GM19452 (cell line): ENCODE results near the gene MMP24.
"Not testable (repeated sequence)": the region's sequence is repeated elsewhere in the genome, so short reads cannot be mapped to it uniquely, and the experiment has no call there.

Experiments
- ATAC-seq: cut with Tn5 transposase; IDR thresholded peaks from one replicate; pipeline ENCODE4 v1.9.1; 2021; ENCODE audit not compliant: unreplicated experiment

Gene MMP24

GRCh38 chr20:35305682-35306556 is 79.4 kb downstream of the MMP24 start:
- ATAC-seq = no peak

- no peak for ATAC-seq
Observed at GRCh38 chr20:35306931-35307517, 80.5 kb downstream of the MMP24 start.

GRCh38 chr20:35307666-35308653 is 81.5 kb downstream of the MMP24 start:
- ATAC-seq = no peak

GRCh38 chr20:35311409-35311808 is 84.9 kb downstream of the MMP24 start:
- no peak for ATAC-seq

- ATAC-seq = no peak
Observed at GRCh38 chr20:35311822-35312221, 85.3 kb downstream of the MMP24 start.

- ATAC-seq = no peak
Observed at GRCh38 chr20:35312318-35312717, 85.8 kb downstream of the MMP24 start.

GRCh38 chr20:35314816-35315631 is 88.5 kb downstream of the MMP24 start:
- no peak for ATAC-seq

GRCh38 chr20:35315632-35316020 is 89.1 kb downstream of the MMP24 start:
- not testable (repeated sequence) for ATAC-seq

GRCh38 chr20:35316086-35316485 is 89.6 kb downstream of the MMP24 start:
- ATAC-seq = no peak

GRCh38 chr20:35317416-35318210 is 91.1 kb downstream of the MMP24 start:
- no peak for ATAC-seq

GRCh38 chr20:35318502-35319157 is 92.1 kb downstream of the MMP24 start:
- ATAC-seq = no peak

GRCh38 chr20:35319192-35319870 is 92.8 kb downstream of the MMP24 start:
- ATAC-seq = no peak

- no peak for ATAC-seq
Observed at GRCh38 chr20:35319871-35320197, 93.3 kb downstream of the MMP24 start.

- no peak for ATAC-seq
Observed at GRCh38 chr20:35320396-35321126, 94.1 kb downstream of the MMP24 start.

GRCh38 chr20:35325401-35325800 is 98.9 kb downstream of the MMP24 start:
- no peak for ATAC-seq

GRCh38 chr20:35326021-35326739 is 99.7 kb downstream of the MMP24 start:
- no peak for ATAC-seq
